IPS-20b (cell line): Measurements from ENCODE around the gene KCTD2.
"Not testable (repeated sequence)": the region's sequence is repeated elsewhere in the genome, so short reads cannot be mapped to it uniquely, and the experiment has no call there.

Experiments used
- H3K27ac ChIP-seq: one replicate; pipeline ENCODE4 v1.5.1; 2013; ENCODE audit warnings: low read length
- H3K27me3 ChIP-seq: 2 replicates; pipeline ENCODE4 v1.6.1; 2013; ENCODE audit warnings: mild to moderate bottlenecking, low read length, inconsistent platforms; ENCODE audit not compliant: insufficient read depth
- H3K36me3 ChIP-seq: 2 replicates; pipeline ENCODE4 v1.6.1; 2013; ENCODE audit warnings: low read depth, mild to moderate bottlenecking, inconsistent platforms, low read length, moderate library complexity; ENCODE audit not compliant: insufficient read depth
- H3K4me1 ChIP-seq: 2 replicates; pipeline ENCODE4 v1.6.1; 2013; ENCODE audit warnings: mild to moderate bottlenecking, control low read depth, inconsistent platforms, low read length, moderate library complexity; ENCODE audit not compliant: insufficient read depth
- H3K4me3 ChIP-seq: 2 replicates; pipeline ENCODE4 v1.5.1; 2013; ENCODE audit warnings: mild to moderate bottlenecking, low read length, inconsistent platforms
- H3K9ac ChIP-seq: 2 replicates; pipeline ENCODE4 v1.6.1; 2013; ENCODE audit warnings: low read depth, mild to moderate bottlenecking, inconsistent platforms, low read length, moderate library complexity
- H3K9me3 ChIP-seq: 2 replicates; pipeline ENCODE4 v1.6.1; 2013; ENCODE audit warnings: mild to moderate bottlenecking, low read depth, low read length, inconsistent platforms; ENCODE audit not compliant: insufficient read depth

The KCTD2 gene

DNA sequence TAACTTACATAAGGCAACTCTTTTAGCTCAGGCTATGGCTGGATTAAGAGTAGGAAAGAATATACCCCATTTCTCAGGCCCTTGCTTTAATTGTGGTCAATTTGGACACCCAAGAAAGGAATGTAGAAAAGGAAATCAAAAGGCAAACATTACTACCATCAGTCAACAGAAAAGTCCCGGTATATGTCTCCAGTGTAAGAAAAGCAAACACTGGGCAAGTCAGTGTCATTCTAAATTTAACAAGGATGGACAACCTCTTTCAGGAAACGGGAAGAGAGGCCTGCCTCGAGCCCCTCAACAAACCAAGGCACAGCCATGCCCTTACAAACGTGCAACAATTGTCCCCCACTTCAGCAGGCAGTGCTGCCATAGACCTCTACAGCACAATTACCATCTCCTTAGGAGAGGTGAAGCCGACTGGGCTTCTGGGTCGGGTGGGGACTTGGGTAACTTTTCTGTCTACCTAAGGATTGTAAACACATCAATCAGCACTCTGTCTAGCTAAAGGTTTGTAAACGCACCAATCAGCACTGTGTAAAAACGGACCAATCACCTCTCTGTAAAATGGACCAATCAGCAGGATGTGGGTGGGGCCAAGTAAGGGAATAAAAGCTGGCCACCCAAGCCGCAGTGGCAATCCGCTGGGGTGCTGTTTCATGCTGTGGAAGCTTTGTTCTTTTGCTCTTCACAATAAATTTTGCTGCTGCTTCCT lies 22.2 kb upstream of the KCTD2 start:
- Histone ChIP-seq H3K9me3 (peaks cover 5% of the 10 kb centered on the region), H3K4me3 (no peak overlapping the region), H3K27ac (no peak overlapping the region), H3K27me3 (no peaks in the 10 kb centered on the region), H3K36me3 (peaks cover 24% of the 10 kb centered on the region), H3K9ac (no peak overlapping the region), H3K4me1 (no peaks in the 10 kb centered on the region)

DNA sequence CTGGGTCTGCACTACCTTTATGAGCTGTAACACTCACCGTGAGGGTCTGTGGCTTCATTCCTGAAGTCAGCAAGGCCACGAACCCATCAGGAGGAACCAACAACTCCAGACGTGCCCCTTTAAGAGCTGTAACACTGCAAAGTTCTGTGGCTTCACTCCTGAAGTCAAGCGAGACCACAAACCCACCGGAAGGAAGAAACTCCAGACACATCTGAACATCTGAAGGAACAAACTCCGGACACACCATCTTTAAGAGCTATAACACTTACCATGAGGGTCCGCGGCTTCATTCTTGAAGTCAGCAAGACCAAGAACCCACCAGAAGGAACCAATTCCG lies 21.7 kb upstream of the KCTD2 start:
- not testable (repeated sequence) for H3K4me1 ChIP-seq, H3K9ac ChIP-seq, H3K4me3 ChIP-seq, H3K27me3 ChIP-seq, H3K27ac ChIP-seq
- H3K9me3 ChIP-seq, result peaks cover 10% of the 10 kb centered on the region
- peaks cover 19% of the 10 kb centered on the region for H3K36me3 ChIP-seq

- H3K36me3 ChIP-seq, H3K27ac ChIP-seq, H3K4me3 ChIP-seq, H3K27me3 ChIP-seq, H3K9ac ChIP-seq, H3K4me1 ChIP-seq: not testable (repeated sequence)
- peaks cover 14% of the 10 kb centered on the region for H3K9me3 ChIP-seq
Observed at GRCh38 chr17:75026650-75027049, 20.4 kb upstream of the KCTD2 start.

DNA sequence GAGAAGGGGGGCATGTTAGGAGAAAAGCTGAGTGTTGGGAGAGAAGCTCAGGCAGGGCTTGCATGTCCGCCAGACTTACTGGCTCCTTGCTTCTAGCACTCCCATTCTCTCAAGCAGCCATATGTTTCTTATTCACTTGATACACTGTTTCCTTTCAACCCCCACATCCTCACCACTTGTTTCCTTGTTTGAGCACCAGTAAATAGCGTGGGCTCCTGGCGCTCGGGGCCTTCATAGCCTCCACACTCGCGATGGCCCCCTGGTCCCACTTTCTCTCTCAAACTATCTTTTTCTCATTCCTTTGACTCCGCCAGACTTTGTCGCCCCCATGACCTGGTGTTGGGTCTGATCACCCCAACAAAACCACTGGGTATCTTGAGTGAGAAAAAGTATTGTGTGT lies 16.9 kb upstream of the KCTD2 start:
- H3K9me3 ChIP-seq, result peaks cover 14% of the 10 kb centered on the region
- H3K4me3 ChIP-seq, result no peak overlapping the region
- no peak overlapping the region for H3K27ac ChIP-seq
- H3K4me1 ChIP-seq, result no peaks in the 10 kb centered on the region
- H3K9ac ChIP-seq, result no peak overlapping the region
- no peaks in the 10 kb centered on the region for H3K36me3 ChIP-seq
- no peaks in the 10 kb centered on the region for H3K27me3 ChIP-seq

- H3K36me3 ChIP-seq, result no peaks in the 10 kb centered on the region
- H3K9ac ChIP-seq, result no peak overlapping the region
- H3K27me3 ChIP-seq, result no peaks in the 10 kb centered on the region
- H3K9me3 ChIP-seq, result peaks cover 14% of the 10 kb centered on the region
- H3K27ac ChIP-seq, result no peak overlapping the region
- H3K4me3 ChIP-seq, result no peak overlapping the region
- H3K4me1 ChIP-seq, result no peaks in the 10 kb centered on the region
Observed at GRCh38 chr17:75031972-75032719, 14.9 kb upstream of the KCTD2 start.

GRCh38 chr17:75032720-75033280 lies 14.2 kb upstream of the KCTD2 start:
- peaks cover 14% of the 10 kb centered on the region for H3K9me3 ChIP-seq
- H3K27me3 ChIP-seq, result no peaks in the 10 kb centered on the region
- no peaks in the 10 kb centered on the region for H3K4me1 ChIP-seq
- H3K27ac ChIP-seq, result no peak overlapping the region
- peak overlapping the region; percentile 83; the same call in 1 of the 2 replicates for H3K9ac ChIP-seq
- H3K4me3 ChIP-seq, result peak overlapping the region; percentile 85
- H3K36me3 ChIP-seq, result 0 out of 2 replicates have a peak, but pooled peaks cover 3% of the 10 kb centered on the region

- Histone ChIP-seq H3K9me3 (peaks cover 14% of the 10 kb centered on the region), H3K27me3 (no peaks in the 10 kb centered on the region), H3K27ac (no peak overlapping the region), H3K4me3 (peak overlapping the region; percentile 85), H3K9ac (peak overlapping the region; percentile 97), H3K36me3 (peaks cover 9% of the 10 kb centered on the region), H3K4me1 (no peaks in the 10 kb centered on the region)
Observed at GRCh38 chr17:75033346-75034235, 13.4 kb upstream of the KCTD2 start.

DNA sequence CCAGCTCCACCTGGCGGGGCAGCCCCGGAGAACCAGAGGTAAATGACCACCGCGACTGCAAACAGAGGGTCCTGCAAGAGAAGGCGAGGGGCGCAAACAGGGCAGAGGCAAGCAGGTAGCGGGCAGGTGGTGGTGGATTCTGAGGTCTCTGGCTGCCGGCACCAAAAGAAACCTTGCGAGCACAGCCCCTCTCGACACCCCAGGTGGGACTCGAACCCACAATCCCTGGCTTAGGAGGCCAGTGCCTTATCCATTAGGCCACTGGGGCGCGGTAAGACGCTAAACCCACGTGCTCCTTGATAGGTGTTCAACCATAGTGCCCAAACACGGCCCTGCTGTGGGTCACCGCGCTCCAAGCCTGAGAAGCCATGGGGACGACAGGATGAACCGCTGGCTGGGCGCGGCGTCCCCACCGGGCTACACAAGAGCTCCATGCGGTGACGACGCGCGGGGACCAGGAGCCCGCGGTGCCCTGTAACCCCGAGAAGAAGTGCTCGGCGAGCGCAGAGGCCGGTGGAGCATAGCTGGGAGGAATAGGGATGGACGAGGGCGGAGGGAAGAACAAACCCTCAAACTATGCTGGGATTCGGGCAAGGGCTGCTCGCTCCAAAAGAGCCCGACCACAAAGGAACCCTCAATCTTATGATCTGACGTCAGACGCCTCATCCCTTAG lies 12.7 kb upstream of the KCTD2 start:
- H3K4me3 ChIP-seq, result peak overlapping the region; percentile 85
- no peaks in the 10 kb centered on the region for H3K27me3 ChIP-seq
- H3K9ac ChIP-seq, result peak overlapping the region; percentile 97
- peaks cover 16% of the 10 kb centered on the region for H3K36me3 ChIP-seq
- H3K4me1 ChIP-seq, result no peaks in the 10 kb centered on the region
- H3K27ac ChIP-seq, result peak overlapping the region; percentile 75
- H3K9me3 ChIP-seq, result peaks cover 13% of the 10 kb centered on the region

DNA sequence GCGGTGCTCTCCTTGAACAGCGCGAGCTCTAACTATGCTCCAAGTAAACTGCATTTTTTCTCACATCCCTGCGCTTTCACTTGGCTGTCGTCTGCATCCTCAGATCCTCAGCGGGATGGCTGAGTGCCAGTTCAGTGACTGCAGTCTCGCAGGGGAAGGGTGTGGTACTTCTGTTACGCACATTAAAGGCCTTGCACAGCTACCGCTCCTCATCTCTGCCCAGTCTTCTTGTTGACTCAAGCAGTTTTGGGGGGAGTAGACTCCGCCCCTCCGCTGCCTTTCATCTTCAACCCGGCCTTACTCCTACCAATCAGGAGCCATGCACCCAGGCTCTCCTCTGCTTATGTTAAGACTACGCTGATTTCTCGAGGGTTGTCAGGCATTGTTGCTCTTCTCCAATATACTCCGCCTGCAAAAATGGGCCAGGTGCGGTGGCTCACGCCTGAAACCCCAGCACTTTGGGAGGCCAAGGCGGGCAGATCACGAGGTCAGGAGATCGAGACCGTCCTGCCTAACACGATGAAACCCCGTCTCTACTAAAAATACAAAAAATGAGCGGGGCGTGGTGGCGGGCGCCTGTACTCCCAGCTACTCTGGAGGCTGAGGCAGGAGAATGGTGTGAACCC lies 10.3 kb upstream of the KCTD2 start:
- no peaks in the 10 kb centered on the region for H3K9me3 ChIP-seq
- peaks cover 40% of the 10 kb centered on the region for H3K36me3 ChIP-seq
- H3K9ac ChIP-seq, result no peak overlapping the region
- H3K4me3 ChIP-seq, result no peak overlapping the region
- no peaks in the 10 kb centered on the region for H3K27me3 ChIP-seq
- H3K4me1 ChIP-seq, result peaks cover 2% of the 10 kb centered on the region; the same call in 1 of the 2 replicates
- H3K27ac ChIP-seq, result peak overlapping the region; percentile 30

- no peak overlapping the region for H3K9ac ChIP-seq
- peaks cover 47% of the 10 kb centered on the region for H3K36me3 ChIP-seq
- H3K27me3 ChIP-seq, result no peaks in the 10 kb centered on the region
- H3K4me1 ChIP-seq, result peaks cover 19% of the 10 kb centered on the region; the same call in 1 of the 2 replicates
- no peak overlapping the region for H3K27ac ChIP-seq
- H3K9me3 ChIP-seq, result no peaks in the 10 kb centered on the region
- no peak overlapping the region for H3K4me3 ChIP-seq
Observed at GRCh38 chr17:75039238-75039637, 7.8 kb upstream of the KCTD2 start.
